T-helper 17 cell (primary cell): ENCODE measurements around the gene USP14. TPM values are rescaled to one million over a fixed set of nuclear protein-coding genes. Genes with fewer than 3 reads are reported as not detected.
"Not testable (repeated sequence)": the region's sequence is repeated elsewhere in the genome, so short reads cannot be mapped to it uniquely, and the experiment has no call there.

Experiments
- ATAC-seq: fragments of 150-1000 bp; cut with Tn5 transposase; 2 replicates; pipeline ENCODE4 v1.10.0; 2021; ENCODE audit warnings: mild to moderate bottlenecking, moderate library complexity
- DNase-seq, 3 donors: peaks; one replicate each; pipeline versions ENCODE4 v3.0.0 to v3.0.0-alpha.2; 2020 to 2021
- H3K9me3 ChIP-seq: one replicate; pipeline ENCODE4 v1.7.0; 2013; ENCODE audit warnings: low read length, mild to moderate bottlenecking; ENCODE audit not compliant: control insufficient read depth, poor library complexity, severe bottlenecking
- H3K27ac Mint-ChIP-seq: one replicate; pipeline ENCODE4 v1.8.0; 2022; ENCODE audit warnings: mild to moderate bottlenecking, moderate library complexity, mixed read lengths
- H3K27me3 Mint-ChIP-seq: one replicate; pipeline ENCODE4 v1.8.0; 2022; ENCODE audit warnings: mixed read lengths
- H3K36me3 Mint-ChIP-seq: one replicate; pipeline ENCODE4 v1.8.0; 2022; ENCODE audit warnings: low read depth, mixed read lengths
- H3K4me1 Mint-ChIP-seq: one replicate; pipeline ENCODE4 v1.8.0; 2022; ENCODE audit warnings: mild to moderate bottlenecking, mixed read lengths
- H3K4me3 Mint-ChIP-seq: one replicate; pipeline ENCODE4 v1.8.0; 2022; ENCODE audit warnings: mild to moderate bottlenecking, moderate library complexity, mixed read lengths
- total RNA-seq, 4 donors: library from RNA in 2 of 4; stranded (reverse) in 2 of 4; gene quantifications; one replicate each; pipeline ENCODE4 v1.2.3 and lab custom pipeline; 2022 to 2026

The USP14 gene
- 10 to 100 TPM; 43.3 to 44.7 TPM for total RNA-seq
- 37.5 to 39.7 reads per million in 2 donors for total RNA-seq (lab: John Stamatoyannopoulos, UW)

DNA sequence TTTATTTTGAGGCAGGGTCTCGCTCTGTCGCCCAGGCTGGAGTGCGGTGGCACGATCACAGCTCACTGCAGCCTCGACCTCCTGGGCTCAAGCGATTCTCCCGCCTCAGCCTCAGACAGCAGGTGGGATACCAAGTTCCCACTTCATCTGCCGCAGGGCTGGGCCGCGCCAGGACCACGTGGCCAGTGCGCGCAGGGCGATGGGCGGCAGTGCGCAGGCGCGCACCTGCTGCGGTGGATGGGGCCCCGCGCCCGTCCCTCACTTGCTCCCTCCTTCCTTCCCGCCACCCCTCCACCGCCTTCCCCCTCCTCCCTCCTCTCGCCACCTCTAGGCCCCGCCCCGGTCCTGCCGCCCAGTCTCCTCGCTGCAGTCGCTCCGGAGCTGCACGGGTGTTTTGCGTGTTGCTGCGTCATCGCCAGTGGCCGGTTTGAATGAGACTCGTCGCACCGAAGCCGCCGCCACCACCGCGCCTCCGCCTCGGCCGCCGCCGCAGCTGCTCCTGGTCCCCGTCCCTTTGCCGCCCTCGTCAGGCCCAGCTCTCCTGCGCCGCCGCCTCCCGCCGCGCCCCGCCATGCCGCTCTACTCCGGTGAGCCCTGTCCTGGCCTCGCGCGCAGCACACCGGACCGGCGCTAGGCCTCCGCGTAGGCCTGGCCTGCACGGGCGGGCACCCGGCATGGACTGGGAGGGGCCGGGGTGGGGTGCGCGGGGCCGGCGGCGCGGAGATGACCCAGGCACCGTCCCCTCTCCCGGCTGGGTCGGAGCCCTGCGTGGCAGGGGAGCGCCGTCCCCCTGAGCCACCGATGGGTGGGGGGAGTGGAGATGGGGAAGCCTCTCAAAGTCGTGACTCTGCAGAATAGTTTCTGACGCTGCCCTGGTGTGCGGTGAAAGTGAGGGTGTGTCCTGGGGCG, at the start of gene USP14:
USP14 (plus strand) TSS at position 430 of the 909 bp plus-strand sequence; CDS start at position 572, 142 bp downstream.
- no peaks in the 10 kb centered on the region for H3K9me3 ChIP-seq
- Mint-ChIP-seq H3K27me3 (no peaks in the 10 kb centered on the region), H3K27ac (peak within 1 kb of the TSS; percentile 57), H3K4me3 (peak within 1 kb of the TSS; percentile 92), H3K36me3 (no peaks in the 10 kb centered on the region), H3K4me1 (peaks cover 21% of the 10 kb centered on the region)
- peak; percentile 93 for ATAC-seq
- DNase-seq: peak; percentile 91 to 96 (median 95)

DNA sequence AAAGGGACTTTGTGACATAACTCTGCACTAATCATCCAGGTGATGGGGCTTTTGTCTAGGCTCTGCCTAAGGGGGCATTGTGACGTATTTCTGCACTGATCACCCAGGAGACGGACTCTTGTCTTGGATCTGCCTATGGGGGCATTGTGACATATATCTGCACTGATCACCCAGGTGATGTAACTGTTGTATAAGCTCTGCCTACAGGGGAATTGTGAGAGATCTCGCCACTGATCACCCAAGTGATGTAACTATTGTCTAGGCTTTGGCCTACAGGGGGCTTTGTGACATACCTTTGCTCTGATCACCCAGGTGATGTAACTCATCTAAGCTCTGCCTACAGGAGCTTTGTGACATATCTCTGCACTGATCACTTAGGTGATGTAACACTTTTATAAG, 49.7 kb upstream of the USP14 start:
- not testable (repeated sequence) for H3K36me3 Mint-ChIP-seq, H3K27ac Mint-ChIP-seq, H3K27me3 Mint-ChIP-seq, DNase-seq, H3K9me3 ChIP-seq, H3K4me1 Mint-ChIP-seq, H3K4me3 Mint-ChIP-seq
- ATAC-seq: peak; percentile 8

DNA sequence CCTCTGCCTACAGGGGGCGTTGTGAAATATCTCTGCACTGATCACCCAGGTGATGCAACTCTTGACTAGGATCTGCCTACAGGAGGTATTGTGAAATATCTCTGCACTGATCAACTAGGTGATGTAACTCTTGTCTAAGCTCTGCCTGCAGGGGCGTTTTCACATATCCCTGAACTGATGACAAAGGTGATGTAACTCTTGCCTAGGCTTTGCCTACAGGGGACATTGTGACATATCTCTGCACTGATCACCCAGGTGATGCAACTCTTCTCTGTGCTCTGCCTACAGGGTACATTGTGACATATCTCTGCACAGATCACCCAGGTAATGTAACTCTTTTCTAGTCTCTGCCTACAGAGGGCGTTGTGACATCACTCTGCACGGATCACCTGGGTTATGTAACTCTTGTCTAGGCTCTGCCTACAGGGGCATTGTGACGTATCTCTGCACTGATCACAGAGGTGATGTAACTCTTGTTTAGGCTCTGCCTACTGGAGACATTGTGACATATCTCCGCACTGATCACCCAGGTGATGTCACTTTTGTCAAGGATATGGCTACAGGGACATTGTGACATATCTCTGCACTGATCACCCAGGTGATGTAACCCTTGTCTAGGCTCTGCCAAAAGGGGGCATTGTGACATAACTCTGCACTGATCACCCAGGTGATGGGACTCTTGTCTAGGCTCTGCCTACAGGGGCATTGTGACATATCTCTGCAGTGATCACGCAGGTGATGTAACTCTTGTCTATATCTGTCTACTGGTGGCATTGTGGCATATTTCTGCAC, 49.0 kb upstream of the USP14 start:
- H3K9me3 ChIP-seq, H3K4me1 Mint-ChIP-seq, H3K36me3 Mint-ChIP-seq, ATAC-seq, H3K4me3 Mint-ChIP-seq, H3K27ac Mint-ChIP-seq, H3K27me3 Mint-ChIP-seq: not testable (repeated sequence)
- DNase-seq: peak in 1 of 3 donors; percentile 42

DNA sequence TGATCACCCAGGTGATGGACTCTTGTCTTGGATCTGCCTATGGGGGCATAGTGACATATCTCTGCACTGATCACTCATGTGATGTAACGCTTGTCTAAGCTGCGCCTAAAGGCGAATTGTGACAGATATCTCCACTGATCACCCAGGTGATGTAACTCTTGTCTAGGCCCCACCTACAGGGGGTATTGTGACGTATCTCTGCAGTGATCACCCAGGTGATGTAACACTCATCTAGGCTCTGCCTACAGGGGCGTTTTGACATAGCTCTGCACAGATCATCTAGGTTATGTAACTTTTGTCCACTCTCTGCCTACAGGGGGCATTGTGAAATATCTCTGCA, 48.5 kb upstream of the USP14 start:
- ATAC-seq, H3K27ac Mint-ChIP-seq, H3K4me3 Mint-ChIP-seq, H3K4me1 Mint-ChIP-seq, H3K36me3 Mint-ChIP-seq, H3K9me3 ChIP-seq, H3K27me3 Mint-ChIP-seq: not testable (repeated sequence)
- DNase-seq: peak in 1 of 3 donors; percentile 32

DNA sequence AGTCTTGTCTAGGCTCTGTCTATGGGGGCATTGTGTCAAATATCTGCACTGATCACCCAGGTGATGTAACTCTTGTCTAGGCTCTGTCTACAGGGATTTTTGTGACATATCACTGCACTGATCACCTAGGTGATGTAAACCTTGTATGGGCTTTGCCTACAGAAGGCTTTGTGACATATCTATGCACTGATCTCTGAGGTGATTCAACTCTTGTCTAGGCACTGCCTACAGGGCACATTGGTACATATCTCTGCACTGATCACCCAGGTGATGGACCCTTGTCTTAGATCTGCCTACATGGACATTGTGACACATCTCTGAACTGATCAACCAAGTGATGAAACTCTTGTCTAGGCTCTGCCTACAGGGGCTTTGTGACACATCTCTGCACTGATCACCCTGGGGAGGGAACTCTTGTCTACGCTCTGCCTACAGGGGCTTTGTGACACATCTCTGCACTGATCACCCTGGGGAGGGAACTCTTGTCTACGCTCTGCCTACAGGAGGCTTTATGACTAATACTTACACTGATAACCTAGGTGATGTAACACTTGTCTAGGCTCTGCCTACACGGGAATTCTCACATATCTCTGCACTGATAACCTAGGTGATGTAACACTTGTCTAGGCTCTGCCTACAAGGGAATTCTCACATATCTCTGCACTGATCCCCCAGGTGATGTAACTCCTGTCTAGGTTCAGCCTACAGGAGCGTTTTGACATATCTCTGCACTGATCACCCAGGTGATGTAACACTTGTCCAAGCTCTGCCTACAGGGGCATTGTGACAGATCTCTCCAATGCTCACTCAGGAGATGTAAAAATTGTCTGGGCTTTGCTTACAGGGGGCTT, 47.8 kb upstream of the USP14 start:
- H3K27ac Mint-ChIP-seq, ATAC-seq, H3K27me3 Mint-ChIP-seq, H3K4me3 Mint-ChIP-seq, H3K36me3 Mint-ChIP-seq, H3K9me3 ChIP-seq, H3K4me1 Mint-ChIP-seq: not testable (repeated sequence)
- peak in 1 of 3 donors; percentile 23 for DNase-seq

DNA sequence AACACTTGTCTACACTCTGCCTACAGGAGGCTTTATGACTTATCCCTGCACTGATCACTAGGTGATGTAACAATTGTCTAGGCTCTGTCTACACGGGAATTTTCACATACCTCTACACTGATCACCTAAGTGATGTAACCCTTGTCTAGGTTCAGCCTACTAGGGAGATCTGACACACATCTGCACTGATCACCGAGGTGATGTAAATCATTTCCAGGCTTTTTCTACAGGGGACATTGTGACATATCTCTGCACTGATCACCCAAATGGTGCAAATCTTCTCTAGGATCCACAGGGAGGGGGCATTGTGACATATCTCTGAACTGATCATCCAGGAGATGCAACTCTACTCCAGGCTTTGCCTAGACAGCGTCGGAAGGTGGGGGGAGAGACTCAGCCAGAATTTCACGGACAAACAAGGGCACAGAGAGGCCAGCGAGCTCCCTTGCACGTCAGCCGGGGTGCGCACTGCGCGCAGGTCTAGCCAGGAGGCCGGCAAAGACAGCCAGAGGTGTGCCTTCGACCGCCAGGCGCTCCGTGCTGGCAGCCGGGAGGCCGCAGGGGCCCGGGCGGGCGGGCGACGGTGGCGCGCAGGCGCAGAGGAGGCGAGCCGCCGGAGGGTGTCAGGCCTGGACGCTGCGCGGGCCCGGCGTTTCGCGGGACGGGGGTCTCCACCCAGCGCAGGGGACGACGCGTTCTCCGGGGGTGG, 46.9 kb upstream of the USP14 start:
- ATAC-seq (peak; percentile 34), DNase-seq (peak; percentile 58 to 73 (median 66))
- Mint-ChIP-seq H3K36me3 (no peaks in the 10 kb centered on the region), H3K27me3 (no peaks in the 10 kb centered on the region), H3K4me1 (peaks cover 3% of the 10 kb centered on the region), H3K4me3 (peak overlapping the region; percentile 77), H3K27ac (no peak overlapping the region)
- peaks cover 4% of the 10 kb centered on the region for H3K9me3 ChIP-seq

DNA sequence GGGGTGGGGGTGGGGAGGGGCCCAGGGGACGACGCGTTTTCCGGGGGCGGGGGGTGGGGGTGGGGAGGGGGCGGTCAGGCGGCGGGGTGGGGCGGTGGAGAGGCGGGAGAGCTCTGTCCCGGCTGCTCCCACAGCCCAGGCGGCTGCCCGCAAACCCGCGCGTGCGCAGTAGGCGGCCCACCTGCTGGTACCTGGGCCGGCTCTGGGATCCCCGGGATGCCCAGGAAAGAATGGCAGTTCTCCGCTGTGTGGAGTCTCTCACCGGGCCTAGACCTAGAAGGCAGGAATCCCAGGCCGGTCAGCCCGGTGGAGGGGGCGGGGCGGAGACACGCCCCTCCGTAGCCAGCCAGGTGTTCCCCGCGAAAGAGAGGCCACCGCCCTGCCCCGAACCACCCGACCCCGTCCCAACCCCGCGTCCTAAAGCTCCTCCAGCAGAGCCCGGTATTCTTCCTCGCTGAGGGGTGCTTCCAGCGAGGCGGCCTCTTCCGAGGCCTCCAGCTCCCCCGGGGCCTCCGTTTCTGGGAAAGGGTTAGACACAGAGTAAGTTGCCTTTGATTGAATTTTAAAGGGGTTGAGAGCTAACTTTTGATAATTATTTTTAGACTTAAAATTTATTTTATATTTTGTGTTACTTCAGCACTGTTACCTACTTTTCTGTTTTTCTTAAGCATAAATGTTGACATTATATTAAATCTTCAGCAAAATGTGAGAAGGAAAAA, 46.2 kb upstream of the USP14 start:
- DNase-seq: peak in 2 of 3 donors; percentile 36 to 38
- H3K4me3 Mint-ChIP-seq, H3K36me3 Mint-ChIP-seq, ATAC-seq, H3K9me3 ChIP-seq, H3K27ac Mint-ChIP-seq, H3K4me1 Mint-ChIP-seq, H3K27me3 Mint-ChIP-seq: not testable (repeated sequence)

DNA sequence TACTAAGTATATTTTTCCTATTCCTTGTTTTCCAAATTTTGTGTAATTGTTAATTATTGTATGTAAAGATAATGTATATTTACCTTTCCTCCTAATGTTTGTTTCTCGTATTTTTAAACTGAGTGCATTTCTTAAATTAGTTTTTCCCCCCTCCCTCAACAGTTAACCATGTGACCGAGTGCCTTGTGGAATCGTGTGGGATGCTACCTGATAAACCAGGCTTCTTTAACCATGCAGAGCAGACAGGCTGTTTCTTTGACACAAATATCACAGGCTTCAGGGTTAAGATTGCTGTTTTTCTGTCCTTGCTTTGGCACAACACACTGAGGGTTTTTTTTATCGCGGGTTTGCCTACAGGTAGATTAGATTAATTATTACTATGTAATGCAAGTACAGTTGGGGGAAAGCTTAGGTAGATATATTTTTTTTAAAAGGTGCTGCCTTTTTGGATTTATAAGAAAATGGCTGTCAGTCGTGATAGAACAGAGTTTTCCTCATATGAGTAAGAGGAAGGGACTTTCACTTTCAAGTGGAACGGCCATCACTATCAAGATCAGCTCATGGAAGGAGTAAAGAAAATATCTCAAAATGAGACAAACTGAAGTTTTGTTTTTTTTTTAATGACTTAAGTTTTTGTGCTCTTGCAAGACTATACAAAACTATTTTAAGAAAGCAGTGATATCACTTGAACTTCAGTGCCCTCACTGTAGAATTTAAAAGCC, 37.7 kb upstream of the USP14 start:
- H3K36me3 Mint-ChIP-seq, H3K27ac Mint-ChIP-seq, DNase-seq, H3K4me1 Mint-ChIP-seq, ATAC-seq, H3K9me3 ChIP-seq, H3K27me3 Mint-ChIP-seq, H3K4me3 Mint-ChIP-seq: not testable (repeated sequence)

DNA sequence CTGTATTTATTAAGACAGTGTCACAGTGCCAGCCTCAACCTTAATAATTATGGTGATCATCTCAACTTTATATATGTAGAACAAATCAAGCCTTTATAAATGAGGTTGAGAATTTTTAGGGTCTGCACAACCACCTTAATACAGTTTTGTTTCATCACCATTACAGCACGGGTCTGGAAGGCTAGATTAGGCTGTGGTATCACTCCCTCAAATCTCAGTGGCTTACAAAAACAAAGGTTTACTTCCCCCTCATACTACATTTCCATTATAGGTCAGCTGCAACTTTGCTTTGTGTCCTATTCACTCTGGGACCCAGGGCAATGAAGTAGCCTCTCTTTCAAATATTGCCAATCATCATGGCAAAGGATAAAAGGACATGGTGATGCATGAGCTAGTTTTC, 23.3 kb upstream of the USP14 start:
- H3K4me1 Mint-ChIP-seq: peaks cover 2% of the 10 kb centered on the region
- H3K27me3 Mint-ChIP-seq: peaks cover 3% of the 10 kb centered on the region
- H3K27ac Mint-ChIP-seq: no peak overlapping the region
- ATAC-seq: no peak
- H3K36me3 Mint-ChIP-seq: no peaks in the 10 kb centered on the region
- DNase-seq: no peak
- H3K4me3 Mint-ChIP-seq: no peak overlapping the region
- H3K9me3 ChIP-seq: no peaks in the 10 kb centered on the region

DNA sequence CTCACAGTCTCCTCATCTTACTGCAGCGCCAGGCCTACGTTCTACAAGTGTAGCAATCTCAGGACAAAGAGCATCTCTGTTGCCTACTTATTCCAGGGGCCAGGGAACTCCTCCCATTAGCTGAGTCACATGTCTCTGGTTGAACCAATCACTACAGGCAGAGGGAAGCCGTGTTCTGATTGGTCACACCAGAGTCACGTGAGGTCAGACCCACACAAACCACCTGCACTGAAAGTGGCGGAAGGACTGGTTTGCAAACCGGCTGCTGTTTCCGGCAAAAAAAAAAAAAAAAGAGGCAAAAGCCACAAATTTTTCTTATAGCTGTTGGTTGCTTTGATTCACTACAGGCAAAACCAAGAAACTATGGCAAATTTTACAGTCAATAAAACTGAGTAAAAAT, 21.9 kb upstream of the USP14 start:
- peaks cover 9% of the 10 kb centered on the region for H3K27me3 Mint-ChIP-seq
- no peak overlapping the region for H3K27ac Mint-ChIP-seq
- H3K4me1 Mint-ChIP-seq: peaks cover 2% of the 10 kb centered on the region
- H3K4me3 Mint-ChIP-seq: no peak overlapping the region
- H3K9me3 ChIP-seq: no peaks in the 10 kb centered on the region
- peak in 1 of 3 donors; percentile 32 for DNase-seq
- H3K36me3 Mint-ChIP-seq: no peaks in the 10 kb centered on the region
- ATAC-seq: peak; percentile 91

DNA sequence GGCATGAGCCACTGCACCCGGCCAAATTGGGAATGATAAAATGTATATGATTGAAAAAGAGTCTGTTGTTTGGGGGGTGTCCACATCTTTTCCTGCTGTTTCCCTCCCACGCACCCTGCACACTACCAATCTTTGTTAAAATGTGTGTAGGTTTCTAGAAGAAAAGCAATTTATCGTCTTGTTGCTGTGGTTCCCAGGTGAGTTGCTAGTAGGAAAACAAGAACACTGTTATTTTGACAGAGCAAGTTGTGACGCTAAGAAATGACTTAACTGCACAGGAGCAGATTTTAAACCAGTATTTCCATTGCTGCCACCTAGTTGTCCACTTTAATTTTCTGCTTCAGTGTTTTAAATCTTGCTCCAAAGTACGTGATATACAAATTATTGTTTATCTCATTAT, 21.0 kb upstream of the USP14 start:
- Mint-ChIP-seq H3K4me3 (no peak overlapping the region), H3K4me1 (peaks cover 2% of the 10 kb centered on the region)
- ATAC-seq: no peak

More for the DNA sequence above, 21.0 kb upstream of the USP14 start:
- H3K9me3 ChIP-seq: no peaks in the 10 kb centered on the region
- Mint-ChIP-seq H3K36me3 (no peaks in the 10 kb centered on the region), H3K27ac (no peak overlapping the region), H3K27me3 (peaks cover 14% of the 10 kb centered on the region)
- no peak for DNase-seq
